HepG2 (cell line): ENCODE data around the gene VEZT. TPM values are rescaled to one million over a fixed set of nuclear protein-coding genes. Genes with fewer than 3 reads are reported as not detected.

Experiments
- ATAC-seq: fragments of 200-7000 bp; cut with Tn5 transposase; 3 replicates; pipeline ENCODE4 v1.9.1; 2020; ENCODE audit warnings: mild to moderate bottlenecking, moderate library complexity
- BruUV-seq: library from RNA; stranded (reverse); fragments of 400-500 nt; replicated peaks from 2 replicates; lab custom pipeline; 2021; lab: Mats Ljungman, UMichigan
- CTCF ChIA-PET: fragments of 300-600 bp; formaldehyde crosslinking; extraction: SDS; loops from one replicate; lab custom pipeline; 2021; ENCODE audit warnings: low total read pairs, inconsistent platforms, low intra/inter-chr PET ratio; lab: Yijun Ruan, JAX
- POLR2A ChIA-PET: fragments of 350-600 bp; sonication (Branson Sonifier 250); formaldehyde crosslinking; loops from one replicate; lab custom pipeline; 2020; ENCODE audit warnings: antibody characterized with exemption, inconsistent platforms; lab: Yijun Ruan, JAX
- DNase-seq: peaks from one replicate; pipeline ENCODE4 v3.0.0-alpha.2; 2015; ENCODE audit warnings: low spot score
- FAIRE-seq: peaks from 3 replicates; lab custom pipeline; 2011; peaks lifted over from hg19 to GRCh38; lab: Jason Lieb, UNC
- H2AFZ ChIP-seq: one replicate; pipeline ENCODE4 v1.6.1; 2011; ENCODE audit warnings: low read length, inconsistent platforms
- H3K27ac ChIP-seq: fragments of 300-600 bp; 3 replicates; pipeline ENCODE4 v1.8.0; 2011; ENCODE audit warnings: mixed run types, mild to moderate bottlenecking, mixed read lengths, low read length, inconsistent platforms; ENCODE audit not compliant: insufficient read depth; ENCODE audit errors: extremely low read length
- H3K27me3 ChIP-seq, 2 experiments: fragments of 200-600 bp in 1 of 2; 2 replicates in 1 of 2; 3 replicates in 1 of 2; pipeline versions ENCODE4 v1.6.0 to v1.8.0; 2011; ENCODE audit warnings: low read length in 2 of 2, mild to moderate bottlenecking in 2 of 2, moderate library complexity in 2 of 2, inconsistent platforms in 1 of 2; ENCODE audit not compliant: insufficient read depth in 2 of 2, control insufficient read depth in 1 of 2
- H3K36me3 ChIP-seq, 2 experiments: fragments of 200-600 bp in 1 of 2; replicated peaks in 1 of 2; 2 replicates in 1 of 2; 3 replicates in 1 of 2; pipeline versions ENCODE4 v1.5.1 to v1.8.0; 2011; ENCODE audit warnings: low read length in 2 of 2, inconsistent platforms in 1 of 2; ENCODE audit not compliant: insufficient read depth in 2 of 2, control insufficient read depth in 1 of 2
- H3K4me1 ChIP-seq: 2 replicates; pipeline ENCODE4 v1.5.1; 2012; ENCODE audit warnings: low read length, inconsistent platforms; ENCODE audit not compliant: insufficient read depth
- H3K4me2 ChIP-seq: 2 replicates; pipeline ENCODE4 v1.6.0; 2011; ENCODE audit warnings: low read depth, low read length, inconsistent platforms
- H3K4me3 ChIP-seq, 3 experiments: fragments of 200-600 bp in 1 of 3; sonication (generic), shearing (Covaris generic) in 1 of 3; replicated peaks in 1 of 3; 2 replicates each; pipeline ENCODE4 v1.5.1; 2011 to 2016; ENCODE audit warnings: low read length in 3 of 3, inconsistent platforms in 2 of 3, low read depth in 2 of 3, mild to moderate bottlenecking in 2 of 3, control low read depth in 1 of 3, mixed read lengths in 1 of 3; ENCODE audit not compliant: insufficient read depth in 1 of 3
- H3K79me2 ChIP-seq: one replicate; pipeline ENCODE4 v1.6.1; 2011; ENCODE audit warnings: low read length, inconsistent platforms; ENCODE audit not compliant: insufficient read depth
- H3K9ac ChIP-seq: 2 replicates; pipeline ENCODE4 v1.6.0; 2011; ENCODE audit warnings: mild to moderate bottlenecking, low read depth, low read length, inconsistent platforms; ENCODE audit not compliant: insufficient read depth
- H3K9me3 ChIP-seq: 2 replicates; pipeline ENCODE4 v1.5.1; 2012; ENCODE audit warnings: mild to moderate bottlenecking, low read length
- H4K20me1 ChIP-seq: 2 replicates; pipeline ENCODE4 v1.6.0; 2011; ENCODE audit warnings: inconsistent platforms, mild to moderate bottlenecking, low read length, moderate library complexity; ENCODE audit not compliant: insufficient read depth
- PHB2 ChIP-seq: fragments of 450-650 bp; IDR thresholded peaks from 2 replicates; pipeline ENCODE4 v1.6.1; 2018; ENCODE audit not compliant: partially characterized antibody
- ZNF121 ChIP-seq: sonication (generic); formaldehyde crosslinking; IDR thresholded peaks from 2 replicates; pipeline ENCODE4 v1.5.0; 2020; ENCODE audit warnings: mild to moderate bottlenecking, missing genetic modification reagents
- ZNF510 ChIP-seq: sonication (generic); formaldehyde crosslinking; IDR thresholded peaks from 2 replicates; pipeline ENCODE4 v1.4.0; 2020; ENCODE audit warnings: low read depth, mild to moderate bottlenecking, missing genetic modification reagents
- ZNF564 ChIP-seq: sonication (generic); formaldehyde crosslinking; IDR thresholded peaks from 2 replicates; pipeline ENCODE4 v1.8.1; 2023; ENCODE audit warnings: mild to moderate bottlenecking, missing genetic modification reagents
- WGBS: methylation state at CpG from one replicate; pipeline ENCODE4 v1.1.6; 2017; ENCODE audit warnings: low lambda C conversion rate; 5-methylcytosine and 5-hydroxymethylcytosine counted together
- in situ Hi-C: cut with HindIII; loops from 2 replicates; pipeline ENCODE4 v1.10.0; 2017; ENCODE audit warnings: low pct_unique_long_range_greater_than_20kb; ENCODE audit not compliant: extremely low pct_ligation_motif_present
- intact Hi-C: fragments of 100-400 bp; cut with micrococcal nuclease; formaldehyde crosslinking; loops from one replicate; pipeline ENCODE4 v1.10.0; 2022; ENCODE audit not compliant: unreplicated experiment
- polyA plus RNA-seq, 8 experiments: library from polyadenylated mRNA; depleted of rRNA in 3 of 8; stranded (reverse) in 7 of 8; unstranded in 1 of 8; fragments of >200 nt; fragmentation: Illumina TruSeq in 4 of 8; extraction: Trizol in 4 of 8; gene quantifications; 2 replicates each; pipeline versions ENCODE4 v1.2.1 to v1.2.3, GENCODE V29; 2011 to 2016; ENCODE audit warnings: low read depth in 4 of 8, missing spikeins in 1 of 8, mixed read lengths in 1 of 8; ENCODE audit not compliant: insufficient read depth in 1 of 8
- total RNA-seq, 5 experiments: library from RNA; depleted of rRNA; stranded (reverse); fragments of >200 nt; fragmentation: Illumina TruSeq; extraction: Trizol; gene quantifications; 2 replicates each; pipeline ENCODE4 v1.2.3, GENCODE V29; 2016; ENCODE audit warnings: low read depth in 1 of 5

Gene VEZT
- total and polyA plus RNA-seq, 2 of the 13 experiments (the other 11 are each of a cell fraction or from before 2014, with no cell fraction given), result 35.5 to 51.6 TPM

GRCh38 chr12:95241761-95242506 is 24.3 kb downstream of the VEZT start:
- TF ChIP-seq PHB2 (no peak), ZNF121 (CRISPR knock-in tag) (peak; percentile 58; the same call in 1 of the 2 replicates)
- 81% methylated on average over 4 of the region's 4 CpGs for WGBS
- no peaks in the 10 kb centered on the region; a peak in 1 of 5 replicates for H3K27me3 ChIP-seq
- no peak overlapping the region for H3K4me3 ChIP-seq
- DNase-seq (no peak), ATAC-seq (no peak), FAIRE-seq (no peak)
- H3K79me2 ChIP-seq, result peaks cover 50% of the 10 kb centered on the region
- no peak overlapping the region for H3K4me2 ChIP-seq
- no peak overlapping the region for H3K9ac ChIP-seq
- CTCF ChIA-PET, result no interaction called here
- H2AFZ ChIP-seq, result no peak overlapping the region
- H3K4me1 ChIP-seq, result peaks cover 24% of the 10 kb centered on the region
- H3K9me3 ChIP-seq, result no peaks in the 10 kb centered on the region
- POLR2A ChIA-PET, result interaction anchor here (0.6 kb wide), 1 partner anchor 16 kb away, joined by 3 read pairs; no protein-coding TSS in a partner anchor
- H3K36me3 ChIP-seq, result peaks cover 4% of the 10 kb centered on the region in 2 experiments; a peak in 2 of 5 replicates
- intact Hi-C loops, result no loop called here
- H3K27ac ChIP-seq, result no peak overlapping the region
- H4K20me1 ChIP-seq, result 0 out of 2 replicates have a peak, but pooled peaks cover 5% of the 10 kb centered on the region
- no TSS peak for BruUV-seq
- in situ Hi-C loops, result no loop called here

GRCh38 chr12:95243497-95244183 is 26.0 kb downstream of the VEZT start:
- H3K27ac ChIP-seq, result no peak overlapping the region
- intact Hi-C loops, result no loop called here
- H3K36me3 ChIP-seq, result peaks cover 4% of the 10 kb centered on the region in 2 experiments; a peak in 2 of 5 replicates

More at GRCh38 chr12:95243497-95244183, 26.0 kb downstream of the VEZT start:
- ChIA-PET POLR2A (no interaction called here), CTCF (no interaction called here)
- H4K20me1 ChIP-seq, result 0 out of 2 replicates have a peak, but pooled peaks cover 5% of the 10 kb centered on the region
- peak; percentile 91; the same call in 1 of the 2 replicates for TF ChIP-seq ZNF564
- TF ChIP-seq ZNF510 (CRISPR knock-in tag), result no peak
- no peaks in the 10 kb centered on the region for H3K9me3 ChIP-seq
- H2AFZ ChIP-seq, result no peak overlapping the region
- in situ Hi-C loops, result no loop called here
- DNase-seq, result no peak
- H3K4me3 ChIP-seq, result no peak overlapping the region
- BruUV-seq, result no TSS peak
- no peak overlapping the region for H3K9ac ChIP-seq
- H3K79me2 ChIP-seq, result peaks cover 41% of the 10 kb centered on the region
- no peaks in the 10 kb centered on the region; a peak in 1 of 5 replicates for H3K27me3 ChIP-seq
- FAIRE-seq, result no peak
- peaks cover 16% of the 10 kb centered on the region for H3K4me1 ChIP-seq
- H3K4me2 ChIP-seq, result no peak overlapping the region
- WGBS, result 90% methylated on average over 4 of the region's 4 CpGs
- ATAC-seq, result no peak
